ENCODE results near the gene SLX4IP.

The SLX4IP gene

GRCh38 chr20:10467681-10468339 is 32.7 kb downstream of the SLX4IP start:
- DNase-seq: no peak

DNA sequence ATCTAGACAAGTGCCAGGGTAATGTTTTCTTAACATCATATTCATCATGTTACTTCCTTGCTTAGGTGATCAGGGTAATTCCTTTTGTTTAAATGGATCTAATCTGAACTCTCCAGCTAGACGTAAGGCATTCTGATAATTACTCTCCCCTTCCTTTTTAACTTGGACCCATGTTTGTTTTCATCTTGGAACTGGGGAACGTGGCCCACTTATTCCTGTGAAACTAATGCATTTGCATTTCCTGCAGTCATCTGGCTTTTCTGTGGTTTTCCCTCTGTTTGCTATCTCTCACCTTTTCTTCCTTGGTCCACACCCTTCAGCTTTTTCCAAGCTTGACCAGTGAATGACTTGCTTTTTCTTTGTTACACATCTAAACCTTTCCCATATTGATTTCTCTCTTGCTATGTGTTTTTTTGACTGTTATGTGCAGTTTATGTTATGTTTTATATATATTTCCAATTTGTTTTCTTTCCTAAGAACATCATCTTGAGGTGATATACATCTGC is 33.3 kb downstream of the SLX4IP start:
- no peak for DNase-seq

DNA sequence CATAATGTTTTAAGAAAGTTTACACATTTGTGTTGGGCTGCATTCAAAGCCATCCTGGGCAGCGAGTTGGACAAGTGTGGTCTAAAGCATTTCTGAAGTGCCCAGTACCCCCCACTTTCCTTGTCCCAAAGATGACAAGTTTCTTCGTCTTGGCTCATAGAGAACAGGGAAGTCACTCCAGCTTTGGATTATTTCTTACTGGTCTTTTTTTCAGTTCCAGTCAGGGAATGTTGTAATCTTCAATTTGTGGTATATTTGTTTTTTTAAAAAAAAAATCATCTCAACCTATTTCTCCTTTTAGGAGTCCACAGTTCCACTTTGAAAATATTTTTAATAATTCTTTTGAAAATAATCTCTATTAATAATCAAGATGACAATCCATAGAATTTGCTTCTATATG is 34.0 kb downstream of the SLX4IP start:
- DNase-seq: no peak

- peak; percentile 40 for DNase-seq
Observed at GRCh38 chr20:10469599-10469998, 34.5 kb downstream of the SLX4IP start.

- DNase-seq: no peak
Observed at GRCh38 chr20:10470276-10470675, 35.2 kb downstream of the SLX4IP start.

DNA sequence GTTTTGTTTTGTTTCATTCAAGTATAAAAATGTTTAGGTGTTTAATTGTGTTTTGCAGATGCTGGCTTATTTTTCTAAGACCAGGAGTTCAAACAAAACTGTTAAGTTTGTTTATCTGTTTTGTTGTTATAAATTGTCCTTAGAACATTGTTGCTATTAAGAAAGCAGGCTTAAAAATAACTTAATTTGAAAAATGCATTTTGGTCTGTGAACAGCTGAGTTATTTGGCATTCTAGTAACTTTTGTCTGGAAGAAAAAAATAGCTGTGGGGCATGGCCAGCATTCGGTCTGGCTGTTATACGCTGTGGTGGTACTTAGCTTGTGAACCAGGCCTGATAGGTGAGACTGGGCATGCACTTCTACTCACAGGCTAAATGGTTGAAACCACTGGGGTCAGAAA is 37.8 kb downstream of the SLX4IP start:
- no peak for DNase-seq

DNA sequence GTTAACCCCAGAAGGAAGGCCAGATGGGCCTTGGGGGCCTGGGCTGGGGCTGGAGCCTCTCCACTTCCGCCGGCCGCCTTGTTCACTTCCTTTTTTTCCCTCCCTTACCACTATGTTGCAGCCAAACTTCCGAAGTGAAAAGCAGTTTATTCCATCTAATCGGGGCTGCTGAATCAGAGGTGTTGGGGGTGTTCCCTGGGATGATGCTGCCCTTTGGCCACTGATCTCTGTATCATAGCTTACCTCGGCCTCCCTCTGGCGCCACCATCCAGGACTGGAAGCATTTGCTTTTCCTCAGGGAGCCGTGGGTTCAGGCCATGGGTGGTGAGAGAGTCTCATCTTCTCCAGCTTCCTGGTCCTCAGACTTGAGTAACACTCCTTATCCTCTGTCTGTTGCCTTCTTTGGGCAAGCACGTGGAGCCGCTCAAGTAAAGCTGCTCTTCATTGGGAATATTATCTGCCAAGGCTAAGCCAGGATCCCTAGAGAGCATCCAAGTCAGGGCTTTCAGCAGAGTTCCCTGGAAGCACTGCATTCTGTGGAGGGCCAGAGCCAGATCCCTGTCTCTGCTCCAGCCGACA is 39.6 kb downstream of the SLX4IP start:
- DNase-seq: no peak

DNA sequence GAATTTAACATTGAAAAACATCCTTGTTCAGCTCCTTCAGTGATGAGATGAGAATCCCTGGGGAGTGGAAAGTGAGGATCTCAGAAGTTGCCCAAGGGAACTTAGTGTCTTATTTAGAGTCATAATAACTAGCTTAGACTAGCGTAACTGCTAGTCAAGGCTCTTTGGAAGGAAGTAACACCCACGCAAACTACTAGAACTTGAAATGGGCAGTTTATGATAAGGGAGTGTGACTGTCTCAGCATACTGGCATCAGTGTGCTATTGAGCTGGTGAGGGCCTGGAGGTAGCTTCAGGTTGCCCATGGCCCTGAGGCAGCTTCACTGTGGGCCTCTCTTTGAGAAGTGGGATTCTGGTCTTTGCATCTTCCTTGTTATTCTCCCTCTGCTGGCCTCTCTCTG is 40.1 kb downstream of the SLX4IP start:
- DNase-seq: no peak

- DNase-seq: no peak
Observed at GRCh38 chr20:10476319-10476724, 41.2 kb downstream of the SLX4IP start.

DNA sequence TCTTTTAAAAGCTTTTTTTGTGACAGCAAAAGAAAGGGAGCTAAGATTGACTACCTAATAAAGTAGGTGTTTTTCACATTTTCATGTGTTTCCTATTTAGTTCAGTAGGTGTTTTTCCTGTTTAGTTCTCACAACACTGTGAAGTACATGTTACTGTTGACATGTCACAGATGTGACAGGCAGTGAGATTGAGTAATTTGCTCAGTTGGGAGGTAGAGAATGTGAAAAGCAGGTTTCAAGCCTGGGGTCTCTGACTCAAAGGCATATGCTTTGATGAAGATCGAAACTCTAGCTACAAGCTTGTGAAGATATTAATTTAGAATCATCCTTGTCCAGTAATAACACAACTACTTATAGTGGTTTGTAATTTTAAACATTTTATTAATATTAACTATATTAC is 43.1 kb downstream of the SLX4IP start:
- DNase-seq: no peak

- DNase-seq: no peak
Observed at GRCh38 chr20:10478930-10479329, 43.8 kb downstream of the SLX4IP start.

GRCh38 chr20:10481676-10482075 is 46.6 kb downstream of the SLX4IP start:
- DNase-seq: no peak

DNA sequence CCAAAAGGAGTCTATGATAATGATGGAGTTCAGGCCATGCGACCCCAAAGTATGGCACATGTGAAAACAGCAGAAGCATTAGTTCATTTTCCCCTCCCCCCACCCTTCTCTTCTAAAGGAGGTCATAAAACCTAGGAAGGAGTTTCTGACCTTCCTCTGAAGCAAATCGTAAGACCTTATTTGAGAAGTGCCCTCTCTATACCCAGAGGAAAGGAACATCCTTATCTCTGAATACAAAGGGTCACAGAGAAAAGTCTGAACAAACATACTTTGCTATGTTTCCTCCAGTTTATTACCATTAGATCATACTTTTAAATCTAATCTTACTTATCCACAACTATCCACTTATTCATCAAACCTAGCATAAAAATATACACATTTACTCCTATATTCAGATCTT is 48.6 kb downstream of the SLX4IP start:
- no peak for DNase-seq

- DNase-seq: no peak
Observed at GRCh38 chr20:10487142-10488136, 52.3 kb downstream of the SLX4IP start.

DNA sequence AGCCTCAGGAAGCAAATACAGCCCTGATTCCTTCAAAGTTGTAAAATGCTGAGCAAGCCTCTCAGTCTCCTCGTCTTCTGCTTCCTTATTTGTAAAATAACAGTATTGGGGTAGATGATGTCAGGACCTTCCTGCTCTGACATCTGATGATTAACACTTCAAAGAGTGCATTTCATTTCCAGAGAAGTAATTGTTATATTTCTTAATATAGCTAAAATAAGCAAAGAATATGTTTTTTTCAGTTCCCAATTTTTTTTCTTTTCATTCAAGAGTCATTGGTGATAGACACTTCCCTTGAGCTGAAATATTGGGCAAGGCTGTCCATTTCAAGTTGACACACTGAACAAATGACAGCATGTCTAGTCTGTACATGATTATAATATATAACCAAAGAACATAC is 53.4 kb downstream of the SLX4IP start:
- no peak for DNase-seq

GRCh38 chr20:10489853-10490252 is 54.7 kb downstream of the SLX4IP start:
- DNase-seq: no peak

DNA sequence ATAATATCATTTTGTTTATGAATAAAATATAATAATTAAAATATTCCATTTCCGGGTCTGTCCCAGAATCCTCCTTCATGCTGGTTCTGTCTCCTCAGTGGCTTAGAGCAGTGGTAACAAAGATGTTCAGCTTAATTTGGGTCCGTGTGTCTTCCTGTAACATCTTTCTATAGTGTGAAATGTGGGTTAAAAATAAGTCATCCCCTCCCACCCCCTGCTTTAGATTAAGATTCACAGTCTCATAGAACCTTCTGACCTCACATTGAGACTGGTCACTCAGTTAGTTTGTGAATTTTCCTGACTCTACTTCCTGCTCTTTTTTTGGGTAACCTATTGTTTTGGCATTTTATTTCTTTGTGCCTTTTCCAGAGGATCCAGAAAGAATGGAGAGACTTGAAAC is 55.2 kb downstream of the SLX4IP start:
- no peak for DNase-seq

DNA sequence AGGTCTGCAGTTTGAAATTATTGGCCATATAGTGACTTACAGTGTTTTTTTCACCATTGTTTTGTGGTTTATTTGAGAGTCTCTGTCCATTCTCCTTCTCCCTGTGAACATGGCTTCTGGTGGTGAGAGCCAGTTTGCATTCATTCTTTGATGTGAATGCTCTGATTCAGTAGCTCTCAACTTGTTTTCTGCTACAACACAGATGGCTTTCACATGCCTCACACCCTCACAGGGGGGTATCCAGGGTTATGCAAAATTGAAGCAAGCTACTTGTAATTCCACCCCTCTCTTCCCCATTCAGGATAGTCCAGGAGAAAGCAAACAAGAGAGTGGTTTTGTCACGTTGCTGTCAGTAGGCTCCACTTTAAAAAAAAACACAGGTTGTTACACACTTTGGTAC is 55.6 kb downstream of the SLX4IP start:
- DNase-seq: no peak

GRCh38 chr20:10492065-10492464 is 57.0 kb downstream of the SLX4IP start:
- no peak for DNase-seq

DNA sequence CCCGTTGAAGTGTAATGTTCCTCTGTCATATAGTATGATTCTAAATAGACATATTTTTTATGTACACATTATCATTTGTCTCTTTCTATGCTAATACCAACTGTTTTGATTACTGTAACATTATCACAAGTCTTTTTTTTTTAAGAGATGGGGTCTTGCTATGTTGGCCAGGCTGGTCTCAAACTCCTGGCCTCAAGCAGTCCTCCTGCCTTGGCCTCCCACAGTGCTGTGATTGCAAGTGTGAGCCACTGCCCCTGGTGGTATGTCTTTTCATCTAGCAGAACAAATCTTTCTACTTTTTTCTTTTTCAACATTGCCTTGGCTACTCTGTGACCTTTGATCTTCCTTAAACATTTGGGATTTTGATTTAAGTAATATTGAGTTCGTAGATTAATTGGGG is 57.7 kb downstream of the SLX4IP start:
- no peak for DNase-seq

DNA sequence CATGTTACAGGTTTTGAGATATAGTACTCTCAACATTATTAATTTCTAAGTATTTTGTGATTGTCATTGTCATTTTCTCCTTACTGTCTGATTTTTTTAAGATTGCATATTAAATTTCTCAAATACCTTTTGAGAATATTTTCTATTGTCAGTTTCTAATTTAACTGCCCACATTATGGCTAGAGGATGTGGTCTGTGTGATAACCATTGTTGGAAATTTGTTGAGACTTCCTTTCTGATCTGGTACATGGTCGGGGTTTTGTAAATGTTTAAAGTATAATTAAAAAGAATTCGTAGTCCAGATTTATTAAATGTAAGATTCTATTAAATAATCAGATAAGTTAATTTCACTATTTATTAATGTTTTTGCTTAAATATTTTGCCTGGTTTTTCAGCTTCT is 60.1 kb downstream of the SLX4IP start:
- DNase-seq: no peak

DNA sequence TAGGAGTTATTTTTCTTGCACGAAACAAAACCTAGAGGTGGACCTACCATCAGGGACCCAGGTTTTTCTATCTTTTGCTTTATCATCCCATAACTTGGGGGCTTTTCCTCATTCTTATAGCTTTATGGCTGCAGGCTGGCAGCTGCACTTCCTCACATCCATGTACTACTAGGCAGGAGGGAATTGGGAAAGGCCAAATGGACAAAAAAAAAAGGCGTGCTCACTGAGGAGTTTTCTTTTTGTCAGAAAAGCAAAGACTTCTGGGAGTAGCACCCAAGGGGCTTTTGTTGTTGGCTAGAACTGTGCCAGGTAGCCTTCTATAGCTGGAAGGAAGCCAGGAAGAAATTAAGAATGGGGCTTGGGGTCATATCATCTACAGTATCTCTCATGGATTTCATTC is 61.4 kb downstream of the SLX4IP start:
- DNase-seq: no peak

DNA sequence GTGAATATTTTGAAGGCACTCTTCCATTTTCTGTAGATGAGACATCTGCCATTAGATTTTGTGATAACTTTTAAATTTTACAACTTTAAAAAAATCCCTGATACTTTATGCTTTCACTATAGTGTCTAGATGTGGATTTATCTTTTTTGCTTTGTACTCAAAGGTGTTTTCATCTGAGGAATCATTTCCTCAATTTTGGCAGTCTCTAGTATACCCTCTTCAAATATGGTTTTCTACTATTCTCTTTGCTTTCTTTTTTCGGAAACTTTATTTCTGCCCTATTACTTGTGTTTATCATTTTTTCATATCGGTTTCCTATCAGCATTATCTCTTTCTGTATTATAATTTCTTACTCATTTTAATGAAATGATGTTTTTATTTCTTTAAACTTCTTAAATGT is 62.2 kb downstream of the SLX4IP start:
- no peak for DNase-seq

GRCh38 chr20:10497791-10498190 is 62.7 kb downstream of the SLX4IP start:
- DNase-seq: no peak
